ENCODE results near the gene LNX2. TPM values are rescaled to one million over a fixed set of nuclear protein-coding genes. Genes with fewer than 3 reads are reported as not detected.

LNX2 gene
- total RNA-seq, 2 donors from 2014 or later = 11.2 to 23.1 TPM

GRCh38 chr13:27621366-27622101 is 1.2 kb upstream of the LNX2 start, which contains the start of gene POLR1D:
Gene POLR1D (plus strand): TSS chr13:27621892. CDS start chr13:27621984, 92 bp downstream.
- intact Hi-C loops (cut with DNase I) = loop anchor here (10.0 kb wide), 1 partner anchor 57 kb away; no protein-coding TSS in a partner anchor
- DNase-seq = peak; percentile 89 to 93 (median 91)
- TF ChIP-seq POLR2A (IDR thresholded peaks at IDR 0.05) = peak; percentile 76 to 91 (median 78)
- TF ChIP-seq, protein P1, sequence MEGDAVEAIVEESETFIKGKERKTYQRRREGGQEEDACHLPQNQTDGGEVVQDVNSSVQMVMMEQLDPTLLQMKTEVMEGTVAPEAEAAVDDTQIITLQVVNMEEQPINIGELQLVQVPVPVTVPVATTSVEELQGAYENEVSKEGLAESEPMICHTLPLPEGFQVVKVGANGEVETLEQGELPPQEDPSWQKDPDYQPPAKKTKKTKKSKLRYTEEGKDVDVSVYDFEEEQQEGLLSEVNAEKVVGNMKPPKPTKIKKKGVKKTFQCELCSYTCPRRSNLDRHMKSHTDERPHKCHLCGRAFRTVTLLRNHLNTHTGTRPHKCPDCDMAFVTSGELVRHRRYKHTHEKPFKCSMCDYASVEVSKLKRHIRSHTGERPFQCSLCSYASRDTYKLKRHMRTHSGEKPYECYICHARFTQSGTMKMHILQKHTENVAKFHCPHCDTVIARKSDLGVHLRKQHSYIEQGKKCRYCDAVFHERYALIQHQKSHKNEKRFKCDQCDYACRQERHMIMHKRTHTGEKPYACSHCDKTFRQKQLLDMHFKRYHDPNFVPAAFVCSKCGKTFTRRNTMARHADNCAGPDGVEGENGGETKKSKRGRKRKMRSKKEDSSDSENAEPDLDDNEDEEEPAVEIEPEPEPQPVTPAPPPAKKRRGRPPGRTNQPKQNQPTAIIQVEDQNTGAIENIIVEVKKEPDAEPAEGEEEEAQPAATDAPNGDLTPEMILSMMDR (IDR thresholded peaks at IDR 0.05) = no peak

GRCh38 chr13:27621116-27621365 is 712 bp upstream of the LNX2 start:
- Histone ChIP-seq H3K4me1 (peaks cover 70% of the 10 kb centered on the region), H3K9me3 (no peaks in the 10 kb centered on the region), H3K27ac (peak overlapping the region; percentile 98 to 100 (median 100)), H3K36me3 (replicated peaks in 1 of 2; ENCODE audit: insufficient read depth in 1 of 2, low read depth in 2 of 2) (no peaks in the 10 kb centered on the region), H3K27me3 (no peaks in the 10 kb centered on the region), H3K4me3 (peak overlapping the region; percentile 39 to 91)
- 0 to 2% methylated on average over 7 to 8 of the region's 8 CpGs for WGBS, 2 donors
- intact Hi-C loops (cut with DNase I) = loop anchor here (10.0 kb wide), 1 partner anchor 56 kb away; no protein-coding TSS in a partner anchor
- TF ChIP-seq, protein P1 (IDR thresholded peaks at IDR 0.05) = no peak
- peak in 1 of 3 donors; percentile 37 for TF ChIP-seq POLR2A (IDR thresholded peaks at IDR 0.05)
- DNase-seq = no peak
- ATAC-seq = peak; percentile 7

More at GRCh38 chr13:27621366-27622101, 1.2 kb upstream of the LNX2 start, which contains the start of gene POLR1D:
- 0% methylated on average over 18 to 71 of the region's 71 CpGs for WGBS, 2 donors
- Histone ChIP-seq H3K27me3 (no peaks in the 10 kb centered on the region), H3K9me3 (no peaks in the 10 kb centered on the region), H3K4me3 (peak within 1 kb of the TSS; percentile 55 to 91), H3K36me3 (replicated peaks in 1 of 2; ENCODE audit: insufficient read depth in 1 of 2, low read depth in 2 of 2) (no peaks in the 10 kb centered on the region), H3K4me1 (peaks cover 68% of the 10 kb centered on the region), H3K27ac (peak within 1 kb of the TSS; percentile 98 to 100 (median 100))
- peak; percentile 65 for ATAC-seq

- H3K4me3 ChIP-seq = peak overlapping the region; percentile 79 to 91
- peak overlapping the region; percentile 98 to 100 (median 100) for H3K27ac ChIP-seq
- WGBS, 2 donors = 0 to 1% methylated on average over 15 to 39 of the region's 47 CpGs
- ATAC-seq (peak; percentile 17), DNase-seq (no peak)
- H3K36me3 ChIP-seq (replicated peaks in 1 of 2; ENCODE audit: insufficient read depth in 1 of 2, low read depth in 2 of 2) = no peaks in the 10 kb centered on the region
- H3K9me3 ChIP-seq = no peaks in the 10 kb centered on the region
- H3K27me3 ChIP-seq = no peaks in the 10 kb centered on the region
- TF ChIP-seq, protein P1 (IDR thresholded peaks at IDR 0.05) = peak in 6 of 7 experiments; percentile 15 to 39 (median 28)
- no peak for TF ChIP-seq POLR2A (IDR thresholded peaks at IDR 0.05)
- intact Hi-C loops (cut with DNase I) = loop anchor here (10.0 kb wide), 1 partner anchor 55 kb away; no protein-coding TSS in a partner anchor
- H3K4me1 ChIP-seq = peaks cover 68% of the 10 kb centered on the region
These were observed 477 bp downstream of the LNX2 start for GRCh38 chr13:27619728-27620376.

GRCh38 chr13:27619093-27619727 is 1.1 kb downstream of the LNX2 start:
- 4 to 7% methylated on average over 10 of the region's 10 CpGs for WGBS, 2 donors
- Histone ChIP-seq H3K4me3 (peak overlapping the region; percentile 79 to 91), H3K36me3 (replicated peaks in 1 of 2; ENCODE audit: insufficient read depth in 1 of 2, low read depth in 2 of 2) (no peaks in the 10 kb centered on the region), H3K27ac (peak overlapping the region; percentile 98 to 100 (median 100)), H3K4me1 (peaks cover 66% of the 10 kb centered on the region), H3K27me3 (no peaks in the 10 kb centered on the region), H3K9me3 (no peaks in the 10 kb centered on the region)
- intact Hi-C loops (cut with DNase I) = no loop called here
- TF ChIP-seq, protein P1 (IDR thresholded peaks at IDR 0.05) = no peak
- TF ChIP-seq POLR2A (IDR thresholded peaks at IDR 0.05) = peak in 2 of 3 donors; percentile 85 to 89
- DNase-seq = peak; percentile 54 to 73 (median 60)
- peak; percentile 12 for ATAC-seq
